Spleen (tissue), 7 donors: ENCODE measurements around the gene IL1RAPL1.

Experiments
- CTCF ChIP-seq, 11 experiments: fragments of 200-600 bp in 7 of 11; fragments of 450-650 bp in 4 of 11; sonication (generic) in 4 of 11; IDR thresholded peaks in 8 of 11; conservative IDR thresholded peaks in 3 of 11; 1 replicate in 7 of 11; 2 replicates in 4 of 11; pipeline versions ENCODE4 v1.4.0 to v1.8.0; 2016 to 2021; ENCODE audit warnings: antibody characterized with exemption in 11 of 11, inconsistent platforms in 4 of 11, mild to moderate bottlenecking in 1 of 11
- POLR2AphosphoS5 ChIP-seq, 3 donors: sonication (generic); formaldehyde crosslinking; IDR thresholded peaks; one replicate each; pipeline ENCODE4 v1.5.1; 2017; ENCODE audit warnings: antibody characterized with exemption in 3 of 3
- donor health status: DM: no; HTN: no; CAD: no; lungs with moderate emphysema.
- donor health status: DM: no; HTN: no; CAD: no.
- donor health status: DM: no; HTN: no; CAD: no.

- no peak for TF ChIP-seq CTCF (IDR thresholded peaks at IDR 0.05 in 8 of 11, conservative IDR thresholded peaks at IDR 0.05 in 3 of 11)
- no peak for TF ChIP-seq POLR2AphosphoS5 (IDR thresholded peaks at IDR 0.05)
These were observed 302.4 kb downstream of the IL1RAPL1 start for GRCh38 chrX:28889591-28890090.
